ENCODE data around the gene STK17A. TPM values are rescaled to one million over a fixed set of nuclear protein-coding genes. Genes with fewer than 3 reads are reported as not detected.
"Not testable (repeated sequence)": the region's sequence is repeated elsewhere in the genome, so short reads cannot be mapped to it uniquely, and the experiment has no call there.

STK17A gene
- total RNA-seq, 2 donors from 2014 or later: 12.2 to 18.0 TPM

- ATAC-seq; intact Hi-C loops (cut with DNase I); DNase-seq: not testable (repeated sequence)
Observed at GRCh38 chr7:43673243-43673976, 90.5 kb downstream of the STK17A start.

GRCh38 chr7:43674559-43675436 lies 91.9 kb downstream of the STK17A start:
- ATAC-seq: peak in 1 of 2 donors; percentile 80
- DNase-seq: no peak
- intact Hi-C loops (cut with DNase I): no loop called here

Other genes starting within 250 kb of the STK17A start
- gene COA1, start 146.4 kb downstream of the STK17A start, total RNA-seq: 10 to 100 TPM; 52.7 to 55.4 TPM
- 10 to 100 TPM; 47.2 to 51.9 TPM for gene BLVRA, start 175.6 kb downstream of the STK17A start, total RNA-seq